HEK293 (cell line): Measurements from ENCODE around the gene FRMD5.

Experiments
- RBAK ChIP-seq: fragments of 450-650 bp; formaldehyde crosslinking; IDR thresholded peaks from 2 replicates; pipeline ENCODE4 v1.5.1; 2016; ENCODE audit warnings: missing biosample characterization, missing genetic modification characterization
- ZFP41 ChIP-seq: fragments of 450-650 bp; formaldehyde crosslinking; IDR thresholded peaks from 2 replicates; pipeline ENCODE4 v1.5.1; 2016; ENCODE audit warnings: missing biosample characterization, missing genetic modification characterization, borderline replicate concordance
- ZNF146 ChIP-seq: fragments of 450-650 bp; formaldehyde crosslinking; IDR thresholded peaks from 2 replicates; pipeline ENCODE4 v1.5.1; 2016; ENCODE audit warnings: missing biosample characterization, missing genetic modification characterization
- ZNF433 ChIP-seq: fragments of 450-650 bp; formaldehyde crosslinking; IDR thresholded peaks from 2 replicates; pipeline ENCODE4 v1.5.1; 2016; ENCODE audit warnings: missing biosample characterization, missing genetic modification characterization, low read depth
- ZNF610 ChIP-seq: fragments of 450-650 bp; formaldehyde crosslinking; IDR thresholded peaks from 2 replicates; pipeline ENCODE4 v1.5.1; 2016; ENCODE audit warnings: missing biosample characterization, missing genetic modification characterization, borderline replicate concordance
- ZNF768 ChIP-seq: fragments of 450-650 bp; formaldehyde crosslinking; IDR thresholded peaks from 2 replicates; pipeline ENCODE4 v1.5.1; 2018; ENCODE audit warnings: missing biosample characterization, mild to moderate bottlenecking, missing genetic modification characterization
- TF ChIP-seq, protein P1 (sequence below): fragments of 450-650 bp; formaldehyde crosslinking; IDR thresholded peaks from 2 replicates; pipeline ENCODE4 v1.5.1; 2016; ENCODE audit warnings: missing biosample characterization, missing genetic modification characterization
- TF ChIP-seq, protein P2 (sequence below): fragments of 450-650 bp; formaldehyde crosslinking; IDR thresholded peaks from 2 replicates; pipeline ENCODE4 v1.5.1; 2016; ENCODE audit warnings: missing biosample characterization, missing genetic modification characterization
- TF ChIP-seq, protein P3 (sequence below): fragments of 450-650 bp; formaldehyde crosslinking; IDR thresholded peaks from 2 replicates; pipeline ENCODE4 v1.5.1; 2016; ENCODE audit warnings: missing biosample characterization, missing genetic modification characterization
- TF ChIP-seq, protein P4 (sequence below): fragments of 450-650 bp; formaldehyde crosslinking; IDR thresholded peaks from 2 replicates; pipeline ENCODE4 v1.5.1; 2016; ENCODE audit warnings: missing biosample characterization, missing genetic modification characterization

DNA sequence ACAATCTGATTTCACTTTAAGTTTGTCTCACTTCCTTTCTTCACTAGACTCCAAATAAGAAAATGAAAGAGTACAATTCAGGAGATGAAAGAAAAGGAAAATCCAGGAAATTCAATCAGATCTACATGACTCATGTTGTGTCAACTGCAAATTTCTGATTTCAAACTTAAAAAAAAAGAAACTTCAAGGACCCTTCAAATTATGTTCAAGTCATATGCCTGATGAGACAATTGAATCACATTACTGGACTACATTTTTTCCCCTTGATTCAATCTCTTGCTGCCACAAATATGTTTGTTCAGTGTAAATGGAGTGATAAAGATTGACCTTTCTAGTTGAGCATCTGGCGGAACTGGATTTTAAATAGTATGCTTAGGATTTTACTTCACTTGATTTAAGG, 37.4 kb downstream of the FRMD5 start:
- TF ChIP-seq ZNF146: no peak
- TF ChIP-seq, protein P1, sequence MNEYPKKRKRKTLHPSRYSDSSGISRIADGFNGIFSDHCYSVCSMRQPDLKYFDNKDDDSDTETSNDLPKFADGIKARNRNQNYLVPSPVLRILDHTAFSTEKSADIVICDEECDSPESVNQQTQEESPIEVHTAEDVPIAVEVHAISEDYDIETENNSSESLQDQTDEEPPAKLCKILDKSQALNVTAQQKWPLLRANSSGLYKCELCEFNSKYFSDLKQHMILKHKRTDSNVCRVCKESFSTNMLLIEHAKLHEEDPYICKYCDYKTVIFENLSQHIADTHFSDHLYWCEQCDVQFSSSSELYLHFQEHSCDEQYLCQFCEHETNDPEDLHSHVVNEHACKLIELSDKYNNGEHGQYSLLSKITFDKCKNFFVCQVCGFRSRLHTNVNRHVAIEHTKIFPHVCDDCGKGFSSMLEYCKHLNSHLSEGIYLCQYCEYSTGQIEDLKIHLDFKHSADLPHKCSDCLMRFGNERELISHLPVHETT (tag by site-specific recombination): no peak
- TF ChIP-seq, protein P2, sequence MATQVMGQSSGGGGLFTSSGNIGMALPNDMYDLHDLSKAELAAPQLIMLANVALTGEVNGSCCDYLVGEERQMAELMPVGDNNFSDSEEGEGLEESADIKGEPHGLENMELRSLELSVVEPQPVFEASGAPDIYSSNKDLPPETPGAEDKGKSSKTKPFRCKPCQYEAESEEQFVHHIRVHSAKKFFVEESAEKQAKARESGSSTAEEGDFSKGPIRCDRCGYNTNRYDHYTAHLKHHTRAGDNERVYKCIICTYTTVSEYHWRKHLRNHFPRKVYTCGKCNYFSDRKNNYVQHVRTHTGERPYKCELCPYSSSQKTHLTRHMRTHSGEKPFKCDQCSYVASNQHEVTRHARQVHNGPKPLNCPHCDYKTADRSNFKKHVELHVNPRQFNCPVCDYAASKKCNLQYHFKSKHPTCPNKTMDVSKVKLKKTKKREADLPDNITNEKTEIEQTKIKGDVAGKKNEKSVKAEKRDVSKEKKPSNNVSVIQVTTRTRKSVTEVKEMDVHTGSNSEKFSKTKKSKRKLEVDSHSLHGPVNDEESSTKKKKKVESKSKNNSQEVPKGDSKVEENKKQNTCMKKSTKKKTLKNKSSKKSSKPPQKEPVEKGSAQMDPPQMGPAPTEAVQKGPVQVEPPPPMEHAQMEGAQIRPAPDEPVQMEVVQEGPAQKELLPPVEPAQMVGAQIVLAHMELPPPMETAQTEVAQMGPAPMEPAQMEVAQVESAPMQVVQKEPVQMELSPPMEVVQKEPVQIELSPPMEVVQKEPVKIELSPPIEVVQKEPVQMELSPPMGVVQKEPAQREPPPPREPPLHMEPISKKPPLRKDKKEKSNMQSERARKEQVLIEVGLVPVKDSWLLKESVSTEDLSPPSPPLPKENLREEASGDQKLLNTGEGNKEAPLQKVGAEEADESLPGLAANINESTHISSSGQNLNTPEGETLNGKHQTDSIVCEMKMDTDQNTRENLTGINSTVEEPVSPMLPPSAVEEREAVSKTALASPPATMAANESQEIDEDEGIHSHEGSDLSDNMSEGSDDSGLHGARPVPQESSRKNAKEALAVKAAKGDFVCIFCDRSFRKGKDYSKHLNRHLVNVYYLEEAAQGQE: no peak
- no peak for TF ChIP-seq RBAK (tag by site-specific recombination)
- TF ChIP-seq ZNF610: no peak
- TF ChIP-seq, protein P3, sequence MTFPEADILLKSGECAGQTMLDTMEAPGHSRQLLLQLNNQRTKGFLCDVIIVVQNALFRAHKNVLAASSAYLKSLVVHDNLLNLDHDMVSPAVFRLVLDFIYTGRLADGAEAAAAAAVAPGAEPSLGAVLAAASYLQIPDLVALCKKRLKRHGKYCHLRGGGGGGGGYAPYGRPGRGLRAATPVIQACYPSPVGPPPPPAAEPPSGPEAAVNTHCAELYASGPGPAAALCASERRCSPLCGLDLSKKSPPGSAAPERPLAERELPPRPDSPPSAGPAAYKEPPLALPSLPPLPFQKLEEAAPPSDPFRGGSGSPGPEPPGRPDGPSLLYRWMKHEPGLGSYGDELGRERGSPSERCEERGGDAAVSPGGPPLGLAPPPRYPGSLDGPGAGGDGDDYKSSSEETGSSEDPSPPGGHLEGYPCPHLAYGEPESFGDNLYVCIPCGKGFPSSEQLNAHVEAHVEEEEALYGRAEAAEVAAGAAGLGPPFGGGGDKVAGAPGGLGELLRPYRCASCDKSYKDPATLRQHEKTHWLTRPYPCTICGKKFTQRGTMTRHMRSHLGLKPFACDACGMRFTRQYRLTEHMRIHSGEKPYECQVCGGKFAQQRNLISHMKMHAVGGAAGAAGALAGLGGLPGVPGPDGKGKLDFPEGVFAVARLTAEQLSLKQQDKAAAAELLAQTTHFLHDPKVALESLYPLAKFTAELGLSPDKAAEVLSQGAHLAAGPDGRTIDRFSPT (tag by site-specific recombination): peak; percentile 59; the same call in 1 of the 2 replicates
- TF ChIP-seq ZNF768 (tag by site-specific recombination): no peak
- TF ChIP-seq, protein P4, sequence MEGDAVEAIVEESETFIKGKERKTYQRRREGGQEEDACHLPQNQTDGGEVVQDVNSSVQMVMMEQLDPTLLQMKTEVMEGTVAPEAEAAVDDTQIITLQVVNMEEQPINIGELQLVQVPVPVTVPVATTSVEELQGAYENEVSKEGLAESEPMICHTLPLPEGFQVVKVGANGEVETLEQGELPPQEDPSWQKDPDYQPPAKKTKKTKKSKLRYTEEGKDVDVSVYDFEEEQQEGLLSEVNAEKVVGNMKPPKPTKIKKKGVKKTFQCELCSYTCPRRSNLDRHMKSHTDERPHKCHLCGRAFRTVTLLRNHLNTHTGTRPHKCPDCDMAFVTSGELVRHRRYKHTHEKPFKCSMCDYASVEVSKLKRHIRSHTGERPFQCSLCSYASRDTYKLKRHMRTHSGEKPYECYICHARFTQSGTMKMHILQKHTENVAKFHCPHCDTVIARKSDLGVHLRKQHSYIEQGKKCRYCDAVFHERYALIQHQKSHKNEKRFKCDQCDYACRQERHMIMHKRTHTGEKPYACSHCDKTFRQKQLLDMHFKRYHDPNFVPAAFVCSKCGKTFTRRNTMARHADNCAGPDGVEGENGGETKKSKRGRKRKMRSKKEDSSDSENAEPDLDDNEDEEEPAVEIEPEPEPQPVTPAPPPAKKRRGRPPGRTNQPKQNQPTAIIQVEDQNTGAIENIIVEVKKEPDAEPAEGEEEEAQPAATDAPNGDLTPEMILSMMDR (tag by site-specific recombination): no peak
- TF ChIP-seq ZNF433: no peak
- TF ChIP-seq ZFP41 (tag by site-specific recombination): no peak
